ENCODE results near the gene BUD31.

BUD31 gene

GRCh38 chr7:99375070-99375807 is 33.5 kb upstream of the BUD31 start (continued):
- TF ChIP-seq ZNF830 (tag by site-specific recombination; IDR thresholded peaks at IDR 0.05; ENCODE audit: low read depth) (no peak), BCL11B (tag by site-specific recombination; IDR thresholded peaks at IDR 0.05; ENCODE audit: low read depth) (no peak), ZNF324 (tag by site-specific recombination; IDR thresholded peaks at IDR 0.05) (no peak), ZSCAN23 (tag by site-specific recombination; IDR thresholded peaks at IDR 0.05) (no peak), ZNF488 (tag by site-specific recombination; IDR thresholded peaks at IDR 0.05) (no peak), ZNF10 (tag by site-specific recombination; IDR thresholded peaks at IDR 0.05) (no peak), ZNF221 (tag by site-specific recombination; IDR thresholded peaks at IDR 0.05; ENCODE audit: borderline replicate concordance) (no peak), ZNF426 (tag by site-specific recombination; IDR thresholded peaks at IDR 0.05) (no peak), ZNF433 (tag by site-specific recombination; IDR thresholded peaks at IDR 0.05; ENCODE audit: low read depth) (no peak), GLIS1 (tag by site-specific recombination; IDR thresholded peaks at IDR 0.05) (peak; percentile 87), ZNF133 (tag by site-specific recombination; IDR thresholded peaks at IDR 0.05) (no peak), SP7 (tag by site-specific recombination; IDR thresholded peaks at IDR 0.05) (no peak), ZNF311 (tag by site-specific recombination; IDR thresholded peaks at IDR 0.05; ENCODE audit: borderline replicate concordance) (no peak), ZNF19 (tag by site-specific recombination; IDR thresholded peaks at IDR 0.05; ENCODE audit: low read depth) (no peak), ZNF248 (tag by site-specific recombination; IDR thresholded peaks at IDR 0.05) (no peak), ZNF555 (tag by site-specific recombination; conservative IDR thresholded peaks at IDR 0.05) (no peak), ZNF654 (tag by site-specific recombination; IDR thresholded peaks at IDR 0.05; ENCODE audit: low read depth) (no peak), ZNF561 (tag by site-specific recombination; IDR thresholded peaks at IDR 0.05; ENCODE audit: borderline replicate concordance) (peak; percentile 69; the same call in 1 of the 2 replicates), ZNF843 (tag by site-specific recombination; IDR thresholded peaks at IDR 0.05) (no peak), ZNF423 (tag by site-specific recombination; IDR thresholded peaks at IDR 0.05) (no peak), ZNF169 (tag by site-specific recombination; IDR thresholded peaks at IDR 0.05) (no peak), PATZ1 (tag by site-specific recombination; IDR thresholded peaks at IDR 0.05) (peak; percentile 55), ATF2 (tag by site-specific recombination; IDR thresholded peaks at IDR 0.05; ENCODE audit: low read depth) (no peak), ZNF155 (tag by site-specific recombination; IDR thresholded peaks at IDR 0.05) (no peak)
- TF ChIP-seq, protein P1, sequence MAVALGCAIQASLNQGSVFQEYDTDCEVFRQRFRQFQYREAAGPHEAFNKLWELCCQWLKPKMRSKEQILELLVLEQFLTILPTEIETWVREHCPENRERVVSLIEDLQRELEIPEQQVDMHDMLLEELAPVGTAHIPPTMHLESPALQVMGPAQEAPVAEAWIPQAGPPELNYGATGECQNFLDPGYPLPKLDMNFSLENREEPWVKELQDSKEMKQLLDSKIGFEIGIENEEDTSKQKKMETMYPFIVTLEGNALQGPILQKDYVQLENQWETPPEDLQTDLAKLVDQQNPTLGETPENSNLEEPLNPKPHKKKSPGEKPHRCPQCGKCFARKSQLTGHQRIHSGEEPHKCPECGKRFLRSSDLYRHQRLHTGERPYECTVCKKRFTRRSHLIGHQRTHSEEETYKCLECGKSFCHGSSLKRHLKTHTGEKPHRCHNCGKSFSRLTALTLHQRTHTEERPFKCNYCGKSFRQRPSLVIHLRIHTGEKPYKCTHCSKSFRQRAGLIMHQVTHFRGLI (tag by site-specific recombination; IDR thresholded peaks at IDR 0.05) = 0 out of 2 replicates have a peak, but pooled peaks have one; percentile 22

All from HEK293 (cell line).